Bronchial epithelial cell (primary cell): Measurements from ENCODE around the gene FAM83F. TPM values are rescaled to one million over a fixed set of nuclear protein-coding genes. Genes with fewer than 3 reads are reported as not detected.

Experiments used
- DNase-seq: peaks from one replicate; pipeline ENCODE4 v3.0.0-alpha.2; 2010; ENCODE audit warnings: low read depth
- FAIRE-seq: peaks from 2 replicates; lab custom pipeline; 2011; peaks lifted over from hg19 to GRCh38; lab: Jason Lieb, UNC
- H3K27me3 ChIP-seq: 2 replicates; pipeline ENCODE4 v1.5.1; 2011; ENCODE audit warnings: low read length; ENCODE audit not compliant: control insufficient read depth, insufficient read depth
- H3K36me3 ChIP-seq: 2 replicates; pipeline ENCODE4 v1.5.1; 2011; ENCODE audit warnings: low read length; ENCODE audit not compliant: control insufficient read depth, insufficient read depth
- H3K4me3 ChIP-seq: 2 replicates; pipeline ENCODE4 v1.5.1; 2011; ENCODE audit warnings: mild to moderate bottlenecking, low read depth, low read length, control low read depth
- total RNA-seq: library from RNA; depleted of rRNA; stranded (reverse); fragments of >200 nt; gene quantifications from 2 replicates; pipeline ENCODE4 v1.2.1, GENCODE V29; 2014
- TF ChIP-seq, protein P1 (sequence below): IDR thresholded peaks from 2 replicates; pipeline ENCODE4 v1.5.1; 2011; ENCODE audit warnings: mild to moderate bottlenecking, moderate library complexity, low read length, control low read depth, inconsistent platforms; ENCODE audit not compliant: insufficient read depth, severe bottlenecking

FAM83F gene
- total RNA-seq, 1 donor from 2014 or later, result 22.1 TPM

DNA sequence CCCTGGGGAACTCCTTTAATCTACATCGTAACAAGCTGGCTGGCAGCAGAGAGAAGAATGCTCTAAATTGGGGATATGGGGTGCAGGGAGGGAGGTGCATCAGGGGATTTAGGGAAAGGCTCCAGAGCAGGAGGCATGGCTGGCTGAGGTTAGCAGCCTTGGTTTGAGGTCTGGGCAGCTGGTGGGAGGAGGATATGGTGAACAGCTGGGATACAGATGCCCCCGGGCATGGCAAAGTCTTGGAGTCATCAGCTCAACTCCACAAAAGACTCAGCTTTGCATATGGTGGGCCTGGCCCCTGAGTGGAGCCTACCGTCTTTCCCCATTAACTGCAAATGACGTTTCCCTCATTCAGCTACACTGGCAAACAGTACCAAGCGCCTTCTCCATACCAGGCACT is 5.4 kb downstream of the FAM83F start:
- TF ChIP-seq, protein P1, sequence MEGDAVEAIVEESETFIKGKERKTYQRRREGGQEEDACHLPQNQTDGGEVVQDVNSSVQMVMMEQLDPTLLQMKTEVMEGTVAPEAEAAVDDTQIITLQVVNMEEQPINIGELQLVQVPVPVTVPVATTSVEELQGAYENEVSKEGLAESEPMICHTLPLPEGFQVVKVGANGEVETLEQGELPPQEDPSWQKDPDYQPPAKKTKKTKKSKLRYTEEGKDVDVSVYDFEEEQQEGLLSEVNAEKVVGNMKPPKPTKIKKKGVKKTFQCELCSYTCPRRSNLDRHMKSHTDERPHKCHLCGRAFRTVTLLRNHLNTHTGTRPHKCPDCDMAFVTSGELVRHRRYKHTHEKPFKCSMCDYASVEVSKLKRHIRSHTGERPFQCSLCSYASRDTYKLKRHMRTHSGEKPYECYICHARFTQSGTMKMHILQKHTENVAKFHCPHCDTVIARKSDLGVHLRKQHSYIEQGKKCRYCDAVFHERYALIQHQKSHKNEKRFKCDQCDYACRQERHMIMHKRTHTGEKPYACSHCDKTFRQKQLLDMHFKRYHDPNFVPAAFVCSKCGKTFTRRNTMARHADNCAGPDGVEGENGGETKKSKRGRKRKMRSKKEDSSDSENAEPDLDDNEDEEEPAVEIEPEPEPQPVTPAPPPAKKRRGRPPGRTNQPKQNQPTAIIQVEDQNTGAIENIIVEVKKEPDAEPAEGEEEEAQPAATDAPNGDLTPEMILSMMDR, result no peak
- no peak for DNase-seq
- peak; percentile 66 for FAIRE-seq
- H3K4me3 ChIP-seq, result no peak overlapping the region
- H3K27me3 ChIP-seq, result no peaks in the 10 kb centered on the region
- H3K36me3 ChIP-seq, result peaks cover 17% of the 10 kb centered on the region

DNA sequence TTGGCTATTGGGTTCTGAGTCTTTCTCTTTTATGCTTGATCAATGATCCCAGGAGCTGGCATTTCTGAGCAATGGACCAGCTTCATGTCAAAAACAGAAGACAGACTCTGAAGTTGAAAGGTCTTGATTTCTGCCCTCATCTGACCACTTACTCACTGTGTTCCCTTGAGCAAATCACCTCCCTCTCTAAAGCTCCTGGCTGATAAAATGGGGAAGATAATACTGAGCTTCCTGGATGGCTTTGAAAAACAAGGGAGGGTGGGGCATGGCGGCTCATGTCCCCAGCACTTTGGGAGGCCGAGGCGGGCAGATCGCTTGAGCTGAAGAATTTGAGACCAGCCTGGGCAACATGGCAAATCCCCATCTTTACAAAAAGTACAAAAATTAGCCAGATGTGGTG is 6.4 kb downstream of the FAM83F start:
- TF ChIP-seq, protein P1, result no peak
- H3K36me3 ChIP-seq, result peaks cover 17% of the 10 kb centered on the region
- H3K4me3 ChIP-seq, result no peak overlapping the region
- no peaks in the 10 kb centered on the region for H3K27me3 ChIP-seq
- DNase-seq (no peak), FAIRE-seq (no peak)

DNA sequence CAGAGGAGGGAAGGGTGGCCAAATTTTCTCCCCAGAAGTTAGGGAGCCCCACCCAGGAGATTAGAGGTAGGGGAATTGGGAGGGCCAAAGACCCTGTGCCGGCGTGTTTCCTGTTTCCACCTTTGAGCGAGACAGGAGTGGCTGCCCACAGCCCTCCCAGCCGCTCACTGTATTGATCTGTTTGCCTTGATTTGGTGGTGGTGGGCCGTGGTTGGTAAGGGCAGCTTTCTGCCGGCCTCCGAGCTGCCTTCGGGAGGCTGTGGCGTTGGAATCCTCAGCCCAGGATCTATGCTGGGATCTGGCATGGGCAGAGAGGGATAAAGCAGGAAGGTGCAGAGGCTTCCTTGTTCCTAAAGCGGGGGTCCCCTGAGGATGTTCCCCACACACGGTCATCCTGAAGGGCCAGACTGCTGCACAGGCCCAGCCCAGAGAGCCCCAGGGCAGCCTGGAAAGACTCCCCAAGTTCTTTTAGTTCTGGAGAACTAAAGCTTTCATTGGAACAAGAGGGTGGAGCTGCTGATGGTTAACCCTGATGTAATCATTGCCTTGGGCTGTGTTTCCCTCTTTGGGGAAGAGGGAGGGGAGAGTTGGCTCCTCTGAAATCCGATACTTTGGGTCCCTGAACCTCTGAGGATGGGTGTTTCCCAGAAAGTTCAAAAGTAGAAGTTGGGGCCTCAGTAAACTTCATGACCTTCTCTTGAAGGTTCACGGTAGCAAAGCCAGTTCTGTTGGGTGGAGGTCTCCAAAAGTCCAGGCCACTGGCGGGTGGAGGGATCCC is 7.2 kb downstream of the FAM83F start:
- FAIRE-seq, result no peak
- Histone ChIP-seq H3K36me3 (peaks cover 18% of the 10 kb centered on the region), H3K4me3 (no peak overlapping the region), H3K27me3 (no peaks in the 10 kb centered on the region)
- no peak for DNase-seq
- TF ChIP-seq, protein P1, result no peak

DNA sequence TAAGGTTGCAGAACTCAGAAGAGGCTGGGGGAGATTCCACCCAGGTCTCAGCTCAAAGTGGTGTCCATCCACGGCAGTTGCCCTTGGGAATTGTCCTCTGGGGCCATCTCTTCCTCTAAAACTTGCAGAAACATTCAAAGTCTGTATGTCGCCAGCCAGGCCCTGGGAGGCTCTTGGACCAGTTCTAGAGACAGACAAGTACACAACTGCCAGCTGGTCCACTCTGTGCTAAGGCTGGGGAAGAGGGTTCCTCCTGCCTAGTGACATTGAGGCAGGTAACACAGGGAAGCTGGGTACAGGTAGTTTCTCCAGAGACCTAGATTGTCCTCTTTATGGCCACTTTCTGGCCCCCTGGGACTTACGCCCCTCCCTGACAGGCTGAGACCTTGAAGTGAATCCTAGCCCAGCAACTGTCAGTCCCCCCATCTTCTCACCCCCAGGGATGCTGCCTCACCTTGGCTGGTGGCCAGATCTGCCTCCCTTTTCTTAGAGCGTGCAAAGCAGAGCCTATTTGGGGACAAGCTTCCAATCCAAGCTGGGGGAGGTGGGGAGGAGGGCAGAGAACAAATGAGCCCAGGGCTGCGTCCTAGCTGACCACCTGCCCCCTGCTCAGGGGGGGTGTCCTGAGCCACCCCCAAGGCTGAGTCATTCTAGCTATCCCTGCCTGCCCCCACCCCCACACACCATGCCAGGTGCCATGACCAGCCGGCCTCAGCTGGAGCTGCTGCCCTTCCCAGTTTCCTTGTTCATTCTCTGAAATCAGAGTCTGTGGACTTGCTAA is 8.4 kb downstream of the FAM83F start:
- FAIRE-seq, result no peak
- Histone ChIP-seq H3K4me3 (no peak overlapping the region), H3K27me3 (no peaks in the 10 kb centered on the region), H3K36me3 (peaks cover 15% of the 10 kb centered on the region)
- TF ChIP-seq, protein P1, result no peak
- DNase-seq, result no peak

DNA sequence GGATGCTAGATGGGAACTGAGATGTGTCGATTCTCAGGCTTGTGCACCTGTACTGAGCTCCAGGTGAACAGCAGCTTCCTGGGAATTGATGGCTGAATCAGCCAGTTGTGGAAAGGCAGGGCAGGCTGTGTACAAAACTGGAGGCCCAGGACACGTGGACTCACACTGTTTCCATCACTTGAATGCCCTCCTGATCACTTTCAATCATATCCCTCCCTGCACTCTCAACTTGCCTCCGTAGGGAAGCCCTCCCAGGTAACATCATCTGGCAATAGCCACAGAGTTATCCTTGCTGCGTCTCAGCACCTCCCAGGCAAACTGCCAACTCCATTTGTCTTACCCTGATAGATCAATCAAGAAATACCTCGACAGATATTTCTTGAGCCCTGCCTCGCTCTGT is 10.1 kb downstream of the FAM83F start:
- H3K36me3 ChIP-seq, result peaks cover 8% of the 10 kb centered on the region
- H3K4me3 ChIP-seq, result no peak overlapping the region
- FAIRE-seq (peak; percentile 80), DNase-seq (no peak)
- TF ChIP-seq, protein P1, result no peak
- no peaks in the 10 kb centered on the region for H3K27me3 ChIP-seq
